Muscle layer of colon (tissue), 2 donors: Measurements from ENCODE around the gene SKIDA1.

Experiments used
- H3K27ac ChIP-seq: one replicate; pipeline ENCODE4 v1.7.0; 2013; ENCODE audit warnings: low read depth, mild to moderate bottlenecking, low read length, moderate library complexity
- H3K27me3 ChIP-seq, 2 donors: one replicate each; pipeline ENCODE4 v1.7.0; 2013; ENCODE audit warnings: low read length in 2 of 2, mild to moderate bottlenecking in 2 of 2; ENCODE audit not compliant: insufficient read depth in 2 of 2, control insufficient read depth in 1 of 2
- H3K36me3 ChIP-seq: one replicate; pipeline ENCODE4 v1.7.0; 2013; ENCODE audit warnings: mild to moderate bottlenecking, low read length; ENCODE audit not compliant: insufficient read depth
- H3K4me1 ChIP-seq: one replicate; pipeline ENCODE4 v1.7.0; 2013; ENCODE audit warnings: mild to moderate bottlenecking, low read length; ENCODE audit not compliant: insufficient read depth
- H3K4me3 ChIP-seq, 2 donors: one replicate each; pipeline ENCODE4 v1.7.0; 2013; ENCODE audit warnings: low read length in 2 of 2, low read depth in 1 of 2, mild to moderate bottlenecking in 1 of 2, moderate library complexity in 1 of 2
- H3K9ac ChIP-seq: one replicate; pipeline ENCODE4 v1.7.0; 2013; ENCODE audit warnings: low read length
- H3K9me3 ChIP-seq: one replicate; pipeline ENCODE4 v1.7.0; 2013; ENCODE audit warnings: mild to moderate bottlenecking, low read length
- donor health status: abdominal sarcoma.
- donor health status: Adenocarcinoma of cecum.

Gene SKIDA1

DNA sequence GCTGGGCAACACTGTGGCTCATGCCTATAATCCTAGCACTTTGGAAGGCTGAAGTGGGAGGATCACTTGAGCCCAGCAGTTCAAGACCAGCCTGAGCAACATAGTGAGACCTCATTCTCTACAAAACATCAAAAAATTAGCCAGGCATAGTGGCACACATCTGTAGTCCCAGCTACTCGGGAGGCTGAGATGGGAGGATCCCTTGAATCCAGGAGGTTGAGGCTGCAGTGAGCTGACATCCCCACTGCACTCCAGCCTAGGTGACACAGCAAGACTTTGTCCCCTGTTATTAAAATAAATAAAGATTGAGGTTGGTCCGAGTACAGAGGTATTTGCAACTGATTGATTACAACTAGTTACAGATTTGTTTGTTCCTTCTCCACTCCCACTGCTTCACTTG is 44.1 kb downstream of the SKIDA1 start:
- Histone ChIP-seq H3K4me1 (no peaks in the 10 kb centered on the region), H3K4me3 (no peak overlapping the region), H3K9me3 (no peaks in the 10 kb centered on the region), H3K27me3 (no peaks in the 10 kb centered on the region), H3K27ac (no peak overlapping the region), H3K36me3 (no peaks in the 10 kb centered on the region), H3K9ac (no peak overlapping the region)

DNA sequence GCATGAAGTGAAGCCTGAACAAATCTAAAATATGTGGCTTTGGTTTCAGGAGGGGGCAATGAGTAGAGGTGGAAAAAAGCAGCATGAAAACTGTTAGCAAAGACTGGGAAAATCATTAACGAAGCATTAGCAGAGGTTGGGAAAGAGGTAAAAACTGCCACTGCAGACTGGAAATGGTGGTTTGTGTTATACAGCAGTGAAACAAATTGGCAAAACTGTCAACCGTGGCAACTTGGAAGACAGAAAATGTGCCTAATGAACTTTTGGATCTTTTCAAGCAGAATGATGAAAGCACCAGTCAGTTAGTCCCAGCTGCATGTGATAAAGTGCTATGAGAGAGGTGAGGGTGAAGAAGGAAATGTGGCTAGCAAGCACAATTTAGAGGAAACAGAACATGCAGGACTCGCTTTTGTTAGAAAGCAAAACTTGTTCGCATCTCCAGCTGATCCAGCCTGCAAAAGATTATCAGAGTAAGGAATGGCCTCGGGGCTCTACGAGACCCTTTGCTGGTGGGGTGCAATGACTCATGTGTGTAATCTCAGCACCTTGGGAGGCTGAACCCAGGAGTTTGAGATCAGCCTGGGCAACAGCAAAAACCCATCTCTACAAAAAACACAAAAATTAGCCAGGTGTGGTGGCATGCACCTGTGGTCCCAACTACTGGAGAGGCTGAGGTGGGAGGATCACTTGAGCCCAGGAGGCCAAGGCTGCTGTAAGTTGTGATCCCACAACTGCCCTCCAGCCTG is 45.7 kb downstream of the SKIDA1 start:
- no peak overlapping the region for H3K4me3 ChIP-seq
- no peaks in the 10 kb centered on the region for H3K36me3 ChIP-seq
- no peaks in the 10 kb centered on the region for H3K4me1 ChIP-seq
- H3K9ac ChIP-seq = no peak overlapping the region
- H3K9me3 ChIP-seq = no peaks in the 10 kb centered on the region
- no peak overlapping the region for H3K27ac ChIP-seq
- no peaks in the 10 kb centered on the region for H3K27me3 ChIP-seq

DNA sequence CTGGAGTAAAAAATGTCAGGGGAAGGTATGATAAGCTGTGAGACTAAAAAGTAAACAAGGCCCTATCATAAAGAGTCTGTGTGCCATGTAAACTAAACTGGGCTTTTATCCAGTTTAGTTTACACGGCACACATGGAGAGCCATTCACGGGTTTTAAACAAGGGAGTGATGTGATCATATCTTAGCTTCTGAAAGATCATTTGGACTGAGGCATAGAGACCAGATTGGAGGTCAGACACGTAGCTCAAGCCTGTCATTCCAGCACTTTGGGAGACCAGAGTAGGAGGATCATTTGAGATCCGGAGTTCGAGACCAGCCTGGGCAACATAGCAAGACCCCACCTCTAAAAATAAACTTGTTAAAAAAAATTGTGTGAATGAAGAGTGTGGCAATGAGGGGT is 50.1 kb downstream of the SKIDA1 start:
- Histone ChIP-seq H3K27ac (no peak overlapping the region), H3K4me3 (no peak overlapping the region), H3K27me3 (no peaks in the 10 kb centered on the region), H3K9me3 (no peaks in the 10 kb centered on the region), H3K4me1 (no peaks in the 10 kb centered on the region), H3K9ac (no peak overlapping the region), H3K36me3 (no peaks in the 10 kb centered on the region)

DNA sequence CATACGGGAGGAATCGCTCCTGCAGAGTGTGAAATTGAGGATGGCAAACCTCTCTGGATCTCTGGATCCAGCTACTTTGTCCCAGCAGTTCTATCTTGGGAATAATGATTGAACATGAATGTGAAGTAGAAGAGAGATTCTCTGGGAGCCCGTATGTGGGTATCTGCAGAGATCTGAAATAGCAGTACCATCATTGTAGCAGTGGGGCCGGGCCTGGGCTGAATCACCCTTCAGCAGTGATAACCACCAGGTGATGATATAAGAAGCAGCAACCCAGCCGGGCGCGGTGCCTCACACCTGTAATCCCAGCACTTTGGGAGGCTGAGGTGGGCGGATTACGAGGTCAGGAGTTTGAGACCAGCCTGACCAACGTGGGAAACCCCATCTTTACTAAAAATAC is 51.9 kb downstream of the SKIDA1 start:
- Histone ChIP-seq H3K36me3 (no peaks in the 10 kb centered on the region), H3K9ac (no peak overlapping the region), H3K9me3 (no peaks in the 10 kb centered on the region), H3K4me1 (no peaks in the 10 kb centered on the region), H3K27ac (no peak overlapping the region), H3K27me3 (no peaks in the 10 kb centered on the region), H3K4me3 (no peak overlapping the region)

DNA sequence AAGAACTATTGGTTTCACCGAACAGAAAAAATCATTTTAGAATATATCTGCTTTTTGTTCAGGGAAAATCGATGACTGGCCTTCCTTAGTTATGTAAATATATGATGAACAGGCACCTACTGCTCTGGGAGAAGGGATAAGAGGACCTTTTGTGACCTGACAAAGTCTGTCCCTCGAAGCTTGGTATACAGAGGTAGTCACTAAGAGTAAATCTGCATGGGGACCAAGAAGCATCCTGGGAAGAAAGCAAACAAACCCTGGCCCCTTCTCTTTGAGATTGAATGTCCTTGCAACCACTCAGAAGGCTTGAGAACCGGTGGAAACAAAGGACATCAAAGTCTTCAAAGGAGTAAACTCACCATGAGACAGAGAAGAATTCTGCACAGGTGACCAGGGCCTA is 52.3 kb downstream of the SKIDA1 start:
- H3K36me3 ChIP-seq = no peaks in the 10 kb centered on the region
- no peaks in the 10 kb centered on the region for H3K27me3 ChIP-seq
- no peak overlapping the region for H3K4me3 ChIP-seq
- H3K4me1 ChIP-seq = no peaks in the 10 kb centered on the region
- H3K9me3 ChIP-seq = no peaks in the 10 kb centered on the region
- H3K27ac ChIP-seq = no peak overlapping the region
- H3K9ac ChIP-seq = no peak overlapping the region

DNA sequence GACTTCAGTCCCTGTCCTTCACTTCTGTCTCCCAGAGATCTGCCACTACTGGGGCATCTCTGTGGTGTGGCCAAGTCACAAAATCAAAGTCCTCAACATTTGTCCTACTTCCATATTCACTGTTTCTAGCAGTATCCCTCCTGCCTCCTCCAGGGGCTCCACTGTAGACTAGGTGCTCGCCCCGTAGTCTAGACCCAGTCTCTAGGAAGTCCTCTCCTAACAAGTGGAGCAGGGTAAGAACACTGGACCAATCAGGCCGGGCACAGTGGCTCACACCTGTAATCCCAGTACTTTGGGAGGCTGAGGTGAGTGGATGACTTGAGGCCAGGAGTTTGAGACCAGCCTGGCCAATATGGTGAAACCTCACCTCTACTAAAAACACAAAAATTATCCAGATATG is 57.4 kb downstream of the SKIDA1 start:
- Histone ChIP-seq H3K9ac (no peak overlapping the region), H3K27me3 (no peaks in the 10 kb centered on the region), H3K27ac (no peak overlapping the region), H3K4me3 (no peak overlapping the region), H3K36me3 (no peaks in the 10 kb centered on the region), H3K4me1 (no peaks in the 10 kb centered on the region), H3K9me3 (no peaks in the 10 kb centered on the region)

DNA sequence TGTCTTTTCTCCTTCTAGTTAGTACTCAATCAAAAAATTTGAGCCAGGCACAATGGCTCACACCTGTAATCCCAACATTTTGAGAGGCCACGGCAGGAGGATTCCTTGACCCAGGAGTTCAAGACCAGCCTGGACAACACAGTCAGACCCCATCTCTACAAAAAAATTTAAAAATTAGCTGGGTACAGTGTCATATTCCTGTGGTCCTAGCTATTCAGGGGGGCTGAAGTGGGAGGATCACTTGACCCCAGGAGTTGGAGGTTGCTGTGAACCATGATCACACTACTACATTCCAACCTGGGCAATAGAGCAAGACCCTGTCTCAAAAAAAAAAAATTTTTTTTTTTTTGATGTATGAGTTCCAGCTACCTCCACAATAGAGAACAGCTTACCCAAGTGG is 57.8 kb downstream of the SKIDA1 start:
- Histone ChIP-seq H3K4me3 (no peak overlapping the region), H3K9me3 (no peaks in the 10 kb centered on the region), H3K36me3 (no peaks in the 10 kb centered on the region), H3K27me3 (no peaks in the 10 kb centered on the region), H3K27ac (no peak overlapping the region), H3K4me1 (no peaks in the 10 kb centered on the region), H3K9ac (no peak overlapping the region)

DNA sequence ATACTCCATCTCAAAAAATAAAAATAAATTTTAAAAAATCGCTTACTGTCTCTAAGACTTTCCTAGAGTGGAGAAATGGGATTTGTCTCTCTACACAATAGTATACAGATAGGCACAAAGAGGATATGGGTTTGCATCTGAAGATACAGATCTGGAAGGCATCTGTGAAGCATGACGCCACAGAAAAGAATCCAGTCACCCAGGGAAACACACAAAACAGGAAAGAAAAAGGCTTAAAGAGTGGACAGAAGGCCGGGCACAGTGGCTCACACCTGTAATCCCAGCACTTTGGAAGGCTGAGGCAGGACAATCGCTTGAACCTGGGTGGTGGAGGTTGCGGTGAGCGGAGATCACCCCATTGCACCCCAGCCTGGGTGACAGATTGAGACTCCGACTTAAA is 61.3 kb downstream of the SKIDA1 start:
- Histone ChIP-seq H3K27me3 (no peaks in the 10 kb centered on the region), H3K9ac (no peak overlapping the region), H3K4me3 (no peak overlapping the region), H3K27ac (no peak overlapping the region), H3K9me3 (no peaks in the 10 kb centered on the region), H3K4me1 (no peaks in the 10 kb centered on the region), H3K36me3 (no peaks in the 10 kb centered on the region)
